Activated CD4-positive, CD25-positive, alpha-beta regulatory T cell treated with anti-CD3 and anti-CD28 coated beads, Interleukin-2, amount 50 U/mL, for 16 hours (primary cell): ENCODE measurements around the gene GEMIN7.

Experiments used
- DNase-seq: peaks from one replicate; pipeline ENCODE4 v3.0.0-alpha.2; 2020; ENCODE audit warnings: low read depth, low spot score

The GEMIN7 gene

DNA sequence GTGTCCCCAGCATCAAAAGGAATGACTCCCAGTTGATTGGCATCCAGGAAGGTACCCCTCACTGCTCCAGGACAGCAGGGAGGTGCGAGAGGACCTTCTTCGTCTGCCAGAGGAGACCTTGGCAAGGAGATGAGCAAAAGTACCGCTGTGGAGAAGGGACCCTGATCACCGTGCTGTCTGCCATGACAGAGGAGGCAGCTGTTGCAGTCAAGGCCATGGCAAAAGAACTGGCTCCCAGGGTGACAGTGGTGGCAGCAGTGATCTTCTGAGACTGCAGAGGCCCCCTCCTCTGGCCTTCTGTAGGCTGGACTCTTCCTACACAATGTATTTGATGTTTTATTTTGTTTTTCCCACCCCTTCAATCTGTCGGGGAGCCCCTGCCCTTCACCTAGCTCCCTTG, 49.7 kb downstream of the GEMIN7 start:
- DNase-seq = no peak

DNA sequence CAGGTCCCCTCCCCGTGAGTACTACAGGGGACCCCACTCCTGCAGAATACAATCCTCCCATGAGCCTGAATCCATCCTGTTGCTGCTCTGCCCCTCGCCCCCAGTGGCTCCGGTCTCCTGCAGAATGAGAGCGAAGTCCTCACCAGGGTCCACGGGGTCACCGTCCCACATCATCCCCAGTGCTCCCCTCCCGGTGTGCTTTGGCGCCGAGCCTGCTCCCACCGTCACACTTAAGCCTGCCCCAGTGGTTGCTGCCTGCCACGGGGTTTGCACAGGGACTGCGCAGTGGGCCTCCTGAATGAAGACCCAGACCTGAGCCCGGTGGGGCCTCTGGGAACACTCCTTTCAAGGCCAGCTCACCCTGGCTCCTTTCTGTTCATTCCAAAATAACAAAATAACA, 51.2 kb downstream of the GEMIN7 start:
- no peak for DNase-seq

DNA sequence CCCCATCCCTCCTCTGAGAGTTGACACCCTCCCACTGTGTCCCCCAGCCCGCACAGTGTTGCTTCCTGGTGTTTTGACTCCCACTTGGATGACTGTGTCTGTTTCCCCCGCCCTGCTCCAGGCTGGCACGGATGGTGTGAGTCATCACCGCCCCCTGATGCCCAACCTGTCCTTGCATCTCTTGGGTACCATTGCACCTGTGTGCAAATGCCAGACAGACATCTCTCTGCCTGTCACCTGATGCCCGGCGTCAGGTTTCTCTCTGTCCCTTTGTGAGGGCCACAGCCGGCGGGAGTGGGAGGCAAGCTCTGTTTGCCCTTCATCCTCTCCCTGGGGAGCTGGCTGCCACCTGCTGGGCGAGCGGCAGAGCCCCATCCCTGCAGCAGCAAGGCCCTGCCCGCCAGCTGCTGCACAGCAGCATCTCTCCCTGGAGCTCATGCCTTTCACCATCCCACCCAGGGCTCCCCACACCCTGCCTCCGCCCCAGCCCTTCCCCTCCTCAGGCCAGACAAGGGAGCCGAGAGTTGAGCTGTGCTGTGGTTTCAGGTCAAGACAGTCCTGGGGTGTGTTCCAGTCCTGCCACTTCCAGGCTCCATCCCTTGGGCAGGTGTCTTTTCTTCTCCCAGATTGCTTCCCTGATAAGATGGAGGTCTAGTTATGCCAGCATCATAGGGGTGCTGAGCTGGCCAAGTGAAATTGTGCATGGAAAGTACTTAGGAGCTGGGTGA, 52.0 kb downstream of the GEMIN7 start:
- DNase-seq = no peak

DNA sequence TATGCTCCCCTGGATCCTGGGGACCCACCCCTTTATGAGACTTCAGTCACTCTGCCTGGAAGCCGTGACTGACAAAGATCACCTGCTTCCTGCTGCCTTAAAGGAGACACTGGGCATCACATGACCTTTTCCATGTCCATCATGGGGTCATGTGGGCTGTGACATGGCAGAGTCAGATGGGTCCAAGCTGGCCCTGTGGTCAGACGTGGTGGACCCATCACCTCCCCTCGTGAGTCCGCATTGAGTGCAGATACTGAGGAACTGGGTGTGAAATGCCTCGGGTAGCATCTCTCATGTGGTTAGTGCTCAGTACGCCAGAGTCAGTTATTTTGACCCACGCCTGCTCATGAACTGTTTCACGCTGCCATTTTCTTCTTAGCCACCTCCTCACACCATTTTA, 54.6 kb downstream of the GEMIN7 start:
- DNase-seq = no peak

DNA sequence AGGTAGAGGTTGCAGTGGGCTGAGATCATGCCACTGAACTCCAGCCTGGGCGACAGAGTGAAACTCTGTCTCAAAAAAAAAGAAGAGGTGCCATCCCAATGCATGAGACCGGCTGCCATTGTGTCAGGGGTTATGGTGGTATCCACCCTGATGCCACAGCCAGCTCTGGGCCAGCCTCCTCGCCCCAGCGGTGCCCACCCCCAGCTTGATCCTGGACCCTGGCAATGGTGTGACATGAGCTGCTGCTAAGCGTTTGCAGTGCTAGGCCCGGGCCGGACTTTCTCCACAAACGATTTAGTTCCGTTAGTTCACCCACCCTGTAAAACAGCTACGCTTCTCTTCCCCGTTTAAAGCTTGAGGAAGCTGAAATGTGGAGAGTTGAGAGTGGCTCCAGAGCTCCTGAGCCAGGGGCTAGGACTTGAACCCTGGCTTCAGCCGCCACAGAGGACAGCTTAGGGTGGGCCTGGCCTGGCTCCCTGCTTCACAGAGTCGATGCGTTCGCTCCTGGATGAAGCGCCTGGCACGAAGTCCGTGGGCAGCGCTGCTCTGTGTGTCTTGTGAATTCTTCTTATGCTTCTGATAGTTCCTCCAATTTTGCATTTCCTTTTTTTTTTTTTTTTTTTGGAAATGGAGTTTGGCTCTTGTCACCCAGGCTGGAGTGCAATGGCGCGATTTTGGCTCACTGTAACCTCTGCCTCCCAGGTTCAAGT, 56.3 kb downstream of the GEMIN7 start:
- DNase-seq = no peak

DNA sequence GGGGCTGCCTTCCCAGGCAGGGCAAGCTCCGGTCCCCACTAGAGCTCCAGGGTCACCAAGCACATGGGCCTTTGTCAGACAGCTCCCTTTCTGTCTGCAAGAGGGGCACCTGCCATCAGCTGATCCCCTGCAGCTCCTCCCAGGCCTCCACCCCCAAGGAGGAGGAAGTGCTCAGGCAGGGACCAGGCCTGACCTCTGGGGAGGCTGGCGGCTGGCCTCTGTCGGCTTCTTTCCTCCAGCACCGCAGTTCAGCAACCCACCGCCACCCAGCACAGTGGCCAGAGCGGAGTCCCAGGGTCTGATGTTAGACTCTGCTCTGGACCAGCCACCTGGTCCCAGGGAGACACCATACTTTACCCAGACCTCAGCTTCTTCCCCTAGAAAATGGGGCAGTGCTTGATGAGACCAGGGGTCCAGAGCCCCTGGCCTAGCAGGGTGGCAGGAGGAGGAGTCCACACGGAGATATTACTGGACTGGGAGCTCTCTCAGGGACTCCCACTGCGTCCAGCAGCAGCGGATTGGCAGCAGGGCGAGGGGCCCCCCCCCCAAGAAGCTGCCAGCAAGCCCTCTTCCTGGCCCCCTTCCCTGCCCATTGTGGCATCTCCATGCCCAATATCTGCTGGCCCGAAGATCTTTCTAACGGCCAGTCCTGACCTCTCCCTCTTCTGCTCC, 57.6 kb downstream of the GEMIN7 start:
- DNase-seq = no peak

DNA sequence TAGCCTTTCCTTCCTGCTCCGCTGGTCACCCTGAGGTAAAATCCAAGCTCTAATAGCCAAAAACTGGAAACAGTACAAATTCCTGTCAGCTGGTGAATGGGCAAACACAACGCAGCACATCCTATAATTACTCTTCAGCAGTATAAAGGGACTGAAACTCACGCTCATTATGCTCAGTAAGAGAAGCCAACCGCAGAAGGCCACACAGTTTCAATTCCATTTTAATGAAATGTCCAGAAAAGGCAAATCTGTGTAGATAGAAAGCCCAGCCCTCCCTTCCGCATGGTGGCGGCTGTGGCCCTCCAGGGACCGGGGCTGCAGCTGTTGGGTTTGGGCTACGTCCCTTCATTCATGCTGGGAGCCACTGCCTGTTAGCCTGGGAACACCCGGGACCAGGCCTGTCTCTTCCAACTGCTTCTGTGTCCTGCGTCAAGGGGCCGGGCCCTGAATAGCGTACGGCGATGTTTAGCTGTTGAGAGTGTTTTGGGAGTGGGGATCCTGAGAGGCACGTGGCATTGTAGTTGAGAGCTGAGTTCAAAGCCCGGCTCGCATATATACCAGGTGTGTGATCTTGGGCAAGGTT, 58.2 kb downstream of the GEMIN7 start:
- no peak for DNase-seq

DNA sequence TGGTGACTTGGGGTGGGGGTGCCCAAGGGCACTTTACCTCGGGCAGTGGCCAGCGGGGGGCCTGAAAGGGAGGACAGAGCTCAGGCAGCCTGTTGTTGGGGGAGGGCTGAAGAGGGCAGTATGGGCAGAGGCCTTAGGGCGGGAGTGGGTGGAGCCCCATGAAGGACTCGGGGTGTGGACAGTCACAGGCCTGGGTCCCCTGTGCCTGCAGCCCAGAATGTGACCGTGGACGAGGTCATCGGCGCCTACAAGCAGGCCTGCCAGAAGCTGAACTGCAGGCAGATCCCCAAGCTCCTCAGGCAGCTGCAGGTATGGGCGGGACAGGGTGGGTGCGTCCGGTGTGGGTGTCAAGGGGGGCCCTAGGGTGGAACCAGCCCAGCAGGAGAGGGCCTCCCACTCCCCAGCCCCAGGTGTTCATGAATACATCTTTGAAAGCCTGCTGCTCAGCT, 59.3 kb downstream of the GEMIN7 start:
- DNase-seq = no peak

DNA sequence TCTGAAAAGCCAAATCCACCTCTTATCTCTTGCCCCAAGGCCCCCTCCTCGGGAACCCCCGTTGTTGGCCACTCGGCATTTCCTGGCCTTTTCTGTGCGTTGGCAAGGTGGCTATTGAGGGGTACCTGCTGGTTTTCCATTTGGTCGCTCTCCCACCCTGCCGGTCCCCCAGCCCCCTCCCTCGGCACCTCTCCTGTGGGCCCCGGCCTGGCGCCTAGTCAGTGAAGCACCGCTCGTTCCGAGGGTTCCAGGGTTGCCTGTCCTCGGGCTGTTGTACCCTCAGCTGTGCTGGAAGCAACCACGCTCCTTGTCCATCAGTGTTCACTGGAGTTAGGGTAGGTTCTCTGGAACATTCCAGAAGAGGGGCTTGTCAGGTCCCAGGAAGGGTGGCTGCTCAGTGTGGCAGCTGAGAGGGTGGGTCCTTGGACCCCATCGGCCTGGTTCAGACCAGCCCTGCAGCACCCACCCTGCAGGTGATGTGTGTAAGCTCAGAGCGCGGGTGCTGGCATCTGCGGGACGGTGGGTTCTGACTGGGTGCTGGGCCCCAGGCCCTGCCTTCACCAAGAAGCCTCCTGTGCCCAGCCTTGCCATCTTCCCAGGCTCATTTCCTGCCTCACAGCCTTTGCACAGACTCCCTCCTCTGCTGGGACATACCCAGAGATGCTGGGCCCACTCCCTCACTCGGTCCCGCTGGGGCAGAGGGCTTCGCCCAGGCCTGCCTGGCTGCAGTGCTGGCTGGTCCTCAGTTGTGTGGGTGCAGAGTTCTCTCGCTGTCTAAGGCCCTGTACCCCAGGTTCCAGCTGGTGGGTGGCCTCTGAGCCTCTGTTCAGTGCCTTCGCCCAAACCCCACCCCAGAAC, 60.5 kb downstream of the GEMIN7 start:
- no peak for DNase-seq

DNA sequence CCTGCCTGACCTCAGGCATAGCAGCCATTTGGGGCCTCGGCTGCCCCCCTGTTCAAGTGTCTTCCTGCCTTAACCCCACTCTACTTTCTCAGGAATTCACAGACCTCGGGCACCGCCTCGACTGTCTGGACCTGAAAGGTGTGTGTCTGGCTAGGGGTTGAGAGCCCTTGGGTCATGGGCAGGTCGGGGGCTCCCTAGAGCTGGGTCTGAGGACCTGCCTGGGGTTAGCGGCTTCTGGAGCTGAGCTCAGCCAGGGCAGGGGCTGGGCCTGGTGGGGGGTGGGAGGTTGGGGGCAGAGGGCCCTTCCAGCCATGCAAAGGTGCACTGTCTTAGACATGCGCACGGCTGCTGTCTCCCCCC, 61.1 kb downstream of the GEMIN7 start:
- no peak for DNase-seq

DNA sequence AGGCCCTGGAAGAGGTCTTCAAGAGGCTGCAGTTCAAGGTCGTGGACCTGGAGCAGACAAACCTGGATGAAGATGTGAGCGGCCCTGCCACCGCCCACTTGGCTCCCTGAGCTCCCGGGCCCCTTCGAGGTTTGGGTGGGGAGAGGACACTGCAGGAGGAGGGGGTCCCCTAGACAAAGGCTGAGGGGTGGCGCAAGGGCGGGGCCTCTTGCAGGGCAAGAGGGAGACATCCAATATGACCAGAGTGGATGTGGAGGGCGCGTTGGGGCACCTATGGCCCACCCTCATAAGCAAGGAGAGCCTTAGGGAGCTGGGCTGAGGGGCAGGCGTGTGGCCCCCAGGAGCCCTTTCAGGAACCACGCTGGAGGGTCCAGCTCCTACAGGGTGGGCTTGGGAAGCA, 61.5 kb downstream of the GEMIN7 start:
- no peak for DNase-seq
